ENCODE results near the gene COPRS.
"Not testable (repeated sequence)": the region's sequence is repeated elsewhere in the genome, so short reads cannot be mapped to it uniquely, and the experiment has no call there.

COPRS gene

GRCh38 chr17:31835984-31836383 lies 23.1 kb downstream of the COPRS start:
- TF ChIP-seq CTCF (IDR thresholded peaks at IDR 0.05; ENCODE audit: control insufficient read depth, extremely low read depth, insufficient read depth) = no peak
- H3K4me3 ChIP-seq (ENCODE audit: low read depth, low read length) = no peak overlapping the region
- no peak for DNase-seq (ENCODE audit: low read depth)

- TF ChIP-seq CTCF (IDR thresholded peaks at IDR 0.05; ENCODE audit: control insufficient read depth, extremely low read depth, insufficient read depth) = no peak
- DNase-seq (ENCODE audit: low read depth) = no peak
- no peak overlapping the region for H3K4me3 ChIP-seq (ENCODE audit: low read depth, low read length)
Observed at GRCh38 chr17:31834448-31834847, 24.6 kb downstream of the COPRS start.

- TF ChIP-seq CTCF (IDR thresholded peaks at IDR 0.05; ENCODE audit: control insufficient read depth, extremely low read depth, insufficient read depth) = no peak
- no peak for DNase-seq (ENCODE audit: low read depth)
- no peak overlapping the region for H3K4me3 ChIP-seq (ENCODE audit: low read depth, low read length)
Observed at GRCh38 chr17:31832746-31833145, 26.3 kb downstream of the COPRS start.

- H3K4me3 ChIP-seq (ENCODE audit: low read depth, low read length) = no peak overlapping the region
- DNase-seq (ENCODE audit: low read depth) = no peak
- no peak for TF ChIP-seq CTCF (IDR thresholded peaks at IDR 0.05; ENCODE audit: control insufficient read depth, extremely low read depth, insufficient read depth)
Observed at GRCh38 chr17:31830971-31831858, 27.8 kb downstream of the COPRS start.

GRCh38 chr17:31829649-31830048 lies 29.4 kb downstream of the COPRS start:
- no peak for TF ChIP-seq CTCF (IDR thresholded peaks at IDR 0.05; ENCODE audit: control insufficient read depth, extremely low read depth, insufficient read depth)
- no peak for DNase-seq (ENCODE audit: low read depth)
- no peak overlapping the region for H3K4me3 ChIP-seq (ENCODE audit: low read depth, low read length)

- not testable (repeated sequence) for H3K4me3 ChIP-seq (ENCODE audit: low read depth, low read length); DNase-seq (ENCODE audit: low read depth)
Observed at GRCh38 chr17:31828955-31829354, 30.1 kb downstream of the COPRS start.

DNA sequence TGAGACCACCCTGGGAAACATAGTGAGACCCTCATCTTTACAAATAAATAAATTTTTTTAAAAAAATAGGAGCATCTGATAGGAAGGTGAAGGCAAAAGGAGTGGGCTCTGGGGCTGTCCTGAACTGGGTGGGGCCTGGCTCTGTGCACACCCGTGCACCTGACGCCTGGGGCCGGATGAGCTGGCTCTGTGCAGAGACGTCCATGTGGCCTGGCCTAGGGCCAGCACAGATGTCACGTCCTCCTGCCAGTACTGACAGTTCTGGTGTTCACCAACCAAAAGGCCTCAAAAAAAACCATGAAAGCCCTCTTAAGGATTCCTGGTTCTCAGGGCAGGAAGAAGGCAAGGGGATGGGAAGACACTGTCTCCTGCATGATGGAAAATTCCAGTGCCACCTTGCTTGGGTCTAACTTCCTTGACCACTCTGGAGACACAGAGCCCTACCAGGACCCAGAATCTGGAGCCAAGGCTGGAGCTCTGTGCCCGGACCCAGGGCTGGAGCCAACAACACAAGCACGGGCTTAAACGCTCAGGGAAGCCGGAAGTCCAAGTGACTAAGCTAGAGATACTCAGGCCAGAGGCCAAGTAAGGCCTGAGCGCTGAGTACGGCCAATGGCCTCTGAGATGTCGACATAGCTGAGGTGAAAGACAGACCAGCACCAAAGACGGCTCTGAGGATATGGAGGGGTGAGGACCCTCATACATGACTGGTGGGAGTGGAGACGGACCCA lies 32.9 kb downstream of the COPRS start:
- no peak for DNase-seq (ENCODE audit: low read depth)
- TF ChIP-seq CTCF (IDR thresholded peaks at IDR 0.05; ENCODE audit: control insufficient read depth, extremely low read depth, insufficient read depth) = no peak
- H3K4me3 ChIP-seq (ENCODE audit: low read depth, low read length) = no peak overlapping the region
